OCI-LY1 (cell line): ENCODE measurements around the gene CLOCK.

ENCODE experiments used
- H2AFZ ChIP-seq: fragments of 200-600 bp; sonication (generic), shearing (Covaris generic); 2 replicates; pipeline ENCODE4 v1.6.0; 2014; ENCODE audit warnings: antibody characterized with exemption, mild to moderate bottlenecking, low read length
- H3F3A ChIP-seq: fragments of 200-600 bp; sonication (generic), shearing (Covaris generic); 2 replicates; pipeline ENCODE4 v1.6.0; 2014; ENCODE audit warnings: mild to moderate bottlenecking, antibody characterized with exemption, low read length, moderate library complexity; ENCODE audit not compliant: insufficient read depth
- H3K27ac ChIP-seq: fragments of 200-600 bp; sonication (generic); 2 replicates; pipeline ENCODE4 v1.5.1; 2014; ENCODE audit warnings: low read length, mixed run types, mild to moderate bottlenecking, low read depth; ENCODE audit not compliant: poor library complexity, severe bottlenecking
- H3K27me3 ChIP-seq: fragments of 200-600 bp; sonication (generic); 2 replicates; pipeline ENCODE4 v1.6.0; 2014; ENCODE audit warnings: antibody characterized with exemption, mild to moderate bottlenecking, low read length, moderate library complexity; ENCODE audit not compliant: insufficient read depth
- H3K36me3 ChIP-seq: fragments of 200-600 bp; sonication (generic); 2 replicates; pipeline ENCODE4 v1.6.1; 2014; ENCODE audit warnings: mild to moderate bottlenecking, antibody characterized with exemption, low read length, moderate library complexity, mixed read lengths; ENCODE audit not compliant: insufficient read depth
- H3K4me1 ChIP-seq: fragments of 200-600 bp; sonication (generic); 2 replicates; pipeline ENCODE4 v1.5.1; 2014; ENCODE audit warnings: mild to moderate bottlenecking, low read length, moderate library complexity; ENCODE audit not compliant: insufficient read depth, severe bottlenecking
- H3K4me2 ChIP-seq: fragments of 200-600 bp; sonication (generic), shearing (Covaris generic); 2 replicates; pipeline ENCODE4 v1.6.1; 2014; ENCODE audit warnings: low read length
- H3K4me3 ChIP-seq: fragments of 200-600 bp; sonication (generic); 2 replicates; pipeline ENCODE4 v1.5.1; 2014; ENCODE audit warnings: low read length, low read depth, mild to moderate bottlenecking, mixed read lengths; ENCODE audit not compliant: poor library complexity, severe bottlenecking
- H3K79me2 ChIP-seq: fragments of 200-600 bp; shearing (Covaris generic); 2 replicates; pipeline ENCODE4 v1.6.1; 2016; ENCODE audit warnings: mixed run types, low read length, mixed read lengths; ENCODE audit not compliant: insufficient read depth
- H3K9ac ChIP-seq: fragments of 200-600 bp; sonication (generic), shearing (Covaris generic); 2 replicates; pipeline ENCODE4 v1.6.1; 2014; ENCODE audit warnings: mild to moderate bottlenecking, low read length, mixed read lengths
- H3K9me2 ChIP-seq: fragments of 200-600 bp; sonication (generic), shearing (Covaris generic); 2 replicates; pipeline ENCODE4 v1.6.1; 2014; ENCODE audit warnings: low read depth, mild to moderate bottlenecking, low read length, mixed read lengths
- H3K9me3 ChIP-seq: fragments of 200-600 bp; shearing (Covaris generic); 2 replicates; pipeline ENCODE4 v1.6.1; 2014; ENCODE audit warnings: low read length, mixed read lengths
- H4K20me1 ChIP-seq: fragments of 200-600 bp; sonication (generic), shearing (Covaris generic); 2 replicates; pipeline ENCODE4 v1.6.0; 2016; ENCODE audit warnings: mild to moderate bottlenecking, low read length; ENCODE audit not compliant: insufficient read depth
- CTCF ChIP-seq: fragments of 200-600 bp; sonication (generic), shearing (Covaris generic); IDR thresholded peaks from 2 replicates; pipeline ENCODE4 v1.5.1; 2017; ENCODE audit warnings: mild to moderate bottlenecking, antibody characterized with exemption, low read length, moderate library complexity, mixed read lengths
- EZH2 ChIP-seq: fragments of 200-600 bp; sonication (generic), shearing (Covaris generic); IDR thresholded peaks from 2 replicates; pipeline ENCODE4 v1.8.0; 2017; ENCODE audit warnings: borderline replicate concordance, mixed run types, mild to moderate bottlenecking, antibody characterized with exemption, low read length, moderate library complexity, mixed read lengths

CLOCK gene

GRCh38 chr4:55378617-55379467, 167.9 kb downstream of the CLOCK start:
- Histone ChIP-seq H3K9ac (no peak overlapping the region), H3K4me3 (no peak overlapping the region), H3K9me3 (no peaks in the 10 kb centered on the region), H3K4me2 (no peak overlapping the region), H3K79me2 (no peaks in the 10 kb centered on the region), H3K27ac (no peak overlapping the region), H2AFZ (no peak overlapping the region), H3K27me3 (no peaks in the 10 kb centered on the region), H4K20me1 (no peaks in the 10 kb centered on the region), H3K36me3 (no peaks in the 10 kb centered on the region), H3F3A (no peaks in the 10 kb centered on the region), H3K4me1 (no peaks in the 10 kb centered on the region), H3K9me2 (no peaks in the 10 kb centered on the region)
- no peak for TF ChIP-seq EZH2
- TF ChIP-seq CTCF = no peak
